Ovary (tissue), 9 donors: Measurements from ENCODE around the gene PTPN1. TPM values are rescaled to one million over a fixed set of nuclear protein-coding genes. Genes with fewer than 3 reads are reported as not detected.
A peak's percentile ranks its signal among the peaks of the same experiment; 100 is the strongest.

Experiments used
- DNase-seq, 5 donors: peaks; one replicate each; pipeline ENCODE4 v3.0.0-alpha.2; 2019 to 2020
- H3K27ac ChIP-seq, 2 donors: fragments of 200-600 bp; one replicate each; pipeline versions ENCODE4 v1.5.1 to v1.8.0; 2019 to 2022
- H3K27me3 ChIP-seq: fragments of 200-600 bp; one replicate; pipeline ENCODE4 v1.8.0; 2022
- H3K36me3 ChIP-seq: fragments of 200-600 bp; sonication (generic); one replicate; pipeline ENCODE4 v1.5.1; 2019
- H3K4me1 ChIP-seq: one replicate; pipeline ENCODE4 v1.8.1; 2013; ENCODE audit warnings: mild to moderate bottlenecking, moderate library complexity; ENCODE audit not compliant: insufficient read depth
- H3K4me3 ChIP-seq: fragments of 200-600 bp; sonication (generic); one replicate; pipeline ENCODE4 v1.5.1; 2017
- H3K9me3 ChIP-seq, 2 donors: fragments of 200-600 bp in 1 of 2; sonication (generic) in 1 of 2; one replicate each; pipeline versions ENCODE4 v1.5.1 to v1.8.1; 2013 to 2019; ENCODE audit warnings: mild to moderate bottlenecking in 1 of 2, moderate library complexity in 1 of 2
- EP300 ChIP-seq: sonication (generic); formaldehyde crosslinking; IDR thresholded peaks from one replicate; pipeline ENCODE4 v1.6.1; 2017; ENCODE audit warnings: antibody characterized with exemption
- POLR2A ChIP-seq: fragments of 450-650 bp; IDR thresholded peaks from one replicate; pipeline ENCODE4 v1.6.1; 2017; ENCODE audit warnings: antibody characterized with exemption, mild to moderate bottlenecking, moderate library complexity
- WGBS, 3 donors: extraction: QIAGEN DNeasy Blood & Tissue Kit in 1 of 3; methylation state at CpG; one replicate each; pipeline versions ENCODE4 v1.1.5 to v1.1.7; 2013 to 2017; 5-methylcytosine and 5-hydroxymethylcytosine counted together
- intact Hi-C, 4 donors: fragments of 100-400 bp; cut with DNase I; formaldehyde crosslinking; loops; one replicate each; pipeline versions ENCODE4 v1.11.0 to v1.15.1; 2022 to 2023
- polyA plus RNA-seq, 2 donors: library from polyadenylated mRNA; stranded (reverse); fragments of 200-250 nt in 1 of 2; fragments of 350-450 nt in 1 of 2; fragmentation: Illumina TruSeq in 1 of 2; extraction: RNeasy Lipid Tissue Mini Kit (QIAGEN cat#74804) in 1 of 2; gene quantifications; one replicate each; pipeline ENCODE4 v1.2.3, GENCODE V29; 2013 to 2014
- total RNA-seq, 7 donors: library from RNA; depleted of rRNA in 2 of 7; stranded (reverse); fragments of >200 nt in 2 of 7; fragmentation: NEBNext Ultra II Directional in 3 of 7; extraction: Animal tissue kit (Norgen Biotek cat#: 25700) in 3 of 7; gene quantifications; one replicate each; pipeline versions ENCODE4 v1.1.0 to v1.2.4, GENCODE V29; 2016 to 2023
- TF ChIP-seq, protein P1 (sequence below), 3 donors: fragments of 450-650 bp in 2 of 3; fragments of 200-600 bp in 1 of 3; IDR thresholded peaks; one replicate each; pipeline versions ENCODE4 v1.5.1 to v1.8.0; 2016 to 2022; ENCODE audit warnings: antibody characterized with exemption in 3 of 3, mild to moderate bottlenecking in 1 of 3
- donor health status: DM: no; HTN: no; CAD: no; lungs with moderate emphysema.
- donor health status: DM: no; HTN: no; CAD: no.
- donor health status: Bipolar disorder and iron deficiency.
- donor health status: DM: yes; HTN: yes; CAD: no.
- donor health status: DM: no; HTN: no; CAD: no.
- donor health status: DM: yes; HTN: yes; CAD: no.

PTPN1 gene
- total and polyA plus RNA-seq, 9 donors = 17.6 to 36.7 (median 26.6) TPM

DNA sequence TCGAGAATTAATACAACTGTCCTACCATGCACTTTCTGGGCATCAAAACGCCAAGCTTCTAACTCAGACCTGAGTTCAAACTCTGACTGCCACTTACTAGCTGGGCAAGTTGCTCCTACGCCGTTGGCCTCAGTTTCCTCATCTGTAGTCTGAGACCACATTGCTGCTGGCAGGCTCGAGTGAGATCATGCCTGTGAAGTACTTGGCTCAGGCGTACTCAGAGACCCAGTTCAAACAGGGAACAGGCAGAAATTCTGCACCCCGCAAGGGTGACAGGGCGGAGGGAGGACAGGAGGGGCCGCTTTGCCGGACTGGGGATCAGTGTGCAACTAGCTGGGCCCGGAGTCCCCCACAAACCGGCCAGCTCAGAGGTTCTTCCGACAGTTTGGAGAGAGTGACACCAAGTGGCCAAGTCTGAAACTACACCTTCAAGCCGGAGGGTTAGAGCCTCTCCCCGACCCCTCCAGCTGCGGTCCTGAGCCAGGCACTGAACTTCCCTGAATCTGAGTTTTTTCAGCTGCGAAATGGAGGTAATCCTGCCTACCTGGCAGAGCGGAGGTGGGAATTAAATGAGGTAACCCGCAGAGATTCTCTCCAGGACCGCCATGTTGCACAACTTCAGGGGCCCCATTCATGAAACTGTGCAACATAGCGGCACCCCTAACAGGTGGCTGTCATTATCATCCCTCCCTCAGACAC, 46.0 kb upstream of the PTPN1 start:
- Histone ChIP-seq H3K9me3 (no peaks in the 10 kb centered on the region), H3K27ac (no peak overlapping the region), H3K4me1 (peaks cover 7% of the 10 kb centered on the region), H3K4me3 (no peak overlapping the region), H3K36me3 (no peaks in the 10 kb centered on the region), H3K27me3 (no peaks in the 10 kb centered on the region)
- TF ChIP-seq, protein P1, sequence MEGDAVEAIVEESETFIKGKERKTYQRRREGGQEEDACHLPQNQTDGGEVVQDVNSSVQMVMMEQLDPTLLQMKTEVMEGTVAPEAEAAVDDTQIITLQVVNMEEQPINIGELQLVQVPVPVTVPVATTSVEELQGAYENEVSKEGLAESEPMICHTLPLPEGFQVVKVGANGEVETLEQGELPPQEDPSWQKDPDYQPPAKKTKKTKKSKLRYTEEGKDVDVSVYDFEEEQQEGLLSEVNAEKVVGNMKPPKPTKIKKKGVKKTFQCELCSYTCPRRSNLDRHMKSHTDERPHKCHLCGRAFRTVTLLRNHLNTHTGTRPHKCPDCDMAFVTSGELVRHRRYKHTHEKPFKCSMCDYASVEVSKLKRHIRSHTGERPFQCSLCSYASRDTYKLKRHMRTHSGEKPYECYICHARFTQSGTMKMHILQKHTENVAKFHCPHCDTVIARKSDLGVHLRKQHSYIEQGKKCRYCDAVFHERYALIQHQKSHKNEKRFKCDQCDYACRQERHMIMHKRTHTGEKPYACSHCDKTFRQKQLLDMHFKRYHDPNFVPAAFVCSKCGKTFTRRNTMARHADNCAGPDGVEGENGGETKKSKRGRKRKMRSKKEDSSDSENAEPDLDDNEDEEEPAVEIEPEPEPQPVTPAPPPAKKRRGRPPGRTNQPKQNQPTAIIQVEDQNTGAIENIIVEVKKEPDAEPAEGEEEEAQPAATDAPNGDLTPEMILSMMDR (IDR thresholded peaks at IDR 0.05) = peak; percentile 71 to 90 (median 83)
- peak; percentile 7 for TF ChIP-seq POLR2A
- no peak for TF ChIP-seq EP300
- intact Hi-C loops = loop anchor here (5.0 to 10.0 kb wide), 5 partner anchors 82 to 479 kb away; partner anchors contain the start of gene SNAI1 (in 1 of the 4)
- DNase-seq = peak; percentile 65 to 79 (median 76)
- WGBS, 3 donors = 18 to 22% (median 20%) methylated on average over 21 of the region's 21 CpGs

DNA sequence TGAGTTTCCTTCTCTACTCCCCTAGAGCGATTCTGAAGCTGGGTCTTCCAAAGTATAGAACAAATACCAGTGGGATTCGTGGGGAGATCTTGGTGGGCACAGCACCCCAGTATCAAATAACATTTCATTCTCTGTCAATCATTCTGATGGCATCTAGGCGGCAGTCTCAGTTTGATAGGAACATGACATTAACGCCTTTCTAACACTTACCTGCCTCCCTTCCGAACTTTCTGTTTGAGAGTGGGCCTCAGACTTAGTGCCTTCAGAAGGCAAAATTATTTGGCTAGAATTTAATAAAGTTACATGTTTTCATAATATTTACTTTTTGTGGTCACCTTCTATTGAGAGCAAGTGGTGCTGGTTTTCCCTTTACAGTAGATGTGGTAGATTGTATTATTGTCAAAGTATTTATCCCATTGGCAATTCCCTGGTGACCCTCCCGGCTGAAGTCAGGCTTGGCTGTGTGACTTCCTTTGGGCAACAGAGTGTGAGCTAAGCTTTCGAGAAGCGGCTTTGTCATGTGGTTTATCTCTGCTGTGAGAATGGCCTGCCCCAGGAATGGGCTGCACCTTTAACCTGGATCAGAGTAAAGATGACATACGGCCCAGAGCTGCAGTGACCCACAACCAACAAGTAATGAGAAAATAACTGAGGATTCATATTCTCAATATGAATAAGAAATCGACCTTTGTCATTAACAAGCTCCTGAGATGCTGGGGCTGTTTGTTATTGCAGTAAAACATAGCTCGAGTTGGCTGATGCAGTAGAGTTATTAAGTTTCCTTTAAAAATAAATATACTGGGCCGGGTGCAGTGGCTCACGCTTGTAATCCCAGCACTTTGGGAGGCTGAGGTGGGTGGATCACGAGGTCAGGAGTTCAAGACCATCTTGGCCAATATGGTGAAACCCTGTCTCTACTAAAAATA, 45.2 kb upstream of the PTPN1 start:
- no peaks in the 10 kb centered on the region for H3K9me3 ChIP-seq
- DNase-seq = no peak
- peaks cover 7% of the 10 kb centered on the region for H3K4me1 ChIP-seq
- no peak overlapping the region for H3K27ac ChIP-seq
- 68 to 74% (median 74%) methylated on average over 14 of the region's 14 CpGs for WGBS, 3 donors
- no peaks in the 10 kb centered on the region for H3K36me3 ChIP-seq
- H3K27me3 ChIP-seq = no peaks in the 10 kb centered on the region
- intact Hi-C loops = loop anchor here (5.0 to 10.0 kb wide), 6 partner anchors 83 to 480 kb away; partner anchors contain the start of gene SNAI1 (in 1 of the 4)
- no peak for TF ChIP-seq EP300
- peak; percentile 0 for TF ChIP-seq POLR2A
- no peak overlapping the region for H3K4me3 ChIP-seq

DNA sequence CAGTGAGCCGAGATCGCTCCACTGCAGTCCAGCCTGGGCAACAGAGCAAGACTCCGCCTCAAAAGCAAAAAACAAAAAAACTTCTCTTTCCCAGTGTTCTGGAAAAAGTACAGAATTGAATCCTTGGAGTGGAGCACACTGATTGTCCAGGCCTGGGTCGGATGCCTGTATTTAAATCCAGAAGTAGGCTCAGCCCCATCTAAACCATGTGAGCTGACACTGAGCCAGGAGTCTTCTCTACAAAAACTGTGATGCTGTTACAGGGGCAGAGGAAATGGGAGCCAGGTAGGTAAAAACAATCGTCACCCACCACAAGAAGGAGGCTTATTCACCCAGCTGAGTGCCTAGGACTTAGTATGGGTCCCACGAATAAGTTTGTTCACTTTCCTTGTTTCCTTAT, 43.0 kb upstream of the PTPN1 start:
- Histone ChIP-seq H3K27ac (no peak overlapping the region), H3K27me3 (no peaks in the 10 kb centered on the region), H3K4me3 (no peak overlapping the region), H3K36me3 (no peaks in the 10 kb centered on the region), H3K4me1 (peaks cover 6% of the 10 kb centered on the region), H3K9me3 (no peaks in the 10 kb centered on the region)
- TF ChIP-seq POLR2A (no peak), EP300 (no peak)
- TF ChIP-seq, protein P1 (IDR thresholded peaks at IDR 0.05) = no peak
- WGBS, 3 donors = 65 to 70% (median 66%) methylated on average over 6 of the region's 6 CpGs
- no peak for DNase-seq
- intact Hi-C loops = loop anchor here (5.0 to 10.0 kb wide), 4 partner anchors 110 to 482 kb away; partner anchors contain the start of gene SNAI1 (in 1 of the 4)

DNA sequence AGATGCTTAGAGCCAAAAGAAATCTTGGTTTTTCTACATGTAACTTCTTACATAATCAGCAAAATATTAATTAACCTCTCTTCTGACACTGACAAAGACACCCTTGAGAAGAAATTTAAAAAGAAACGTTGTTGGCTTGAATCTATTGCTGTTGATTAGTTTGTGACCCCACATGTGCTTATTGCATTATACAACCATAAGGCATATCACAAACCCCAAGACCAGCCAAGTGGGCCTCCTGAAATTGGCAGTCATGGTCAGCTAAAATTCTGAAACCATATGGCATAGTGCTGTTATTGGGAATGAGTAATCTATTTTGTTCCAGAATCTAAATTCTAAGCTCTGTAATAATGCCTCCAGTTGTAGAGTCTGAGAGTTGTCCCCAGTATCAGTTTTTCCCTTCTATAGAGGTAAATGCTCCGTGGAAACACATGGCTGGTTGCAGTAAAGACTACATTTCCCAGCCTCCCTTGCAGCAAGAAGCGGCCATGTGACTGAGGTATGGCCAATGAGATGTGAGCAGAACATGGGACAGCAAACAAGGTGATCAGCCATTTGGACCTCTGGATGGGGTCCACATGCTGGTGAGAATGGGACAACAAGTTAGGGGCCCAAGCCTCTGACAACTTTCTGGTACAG, 42.3 kb upstream of the PTPN1 start:
- intact Hi-C loops = loop anchor here (5.0 to 10.0 kb wide), 4 partner anchors 109 to 483 kb away; partner anchors contain the start of gene SNAI1 (in 1 of the 4)
- Histone ChIP-seq H3K4me3 (no peak overlapping the region), H3K4me1 (peaks cover 6% of the 10 kb centered on the region), H3K27ac (no peak overlapping the region), H3K27me3 (no peaks in the 10 kb centered on the region), H3K36me3 (no peaks in the 10 kb centered on the region), H3K9me3 (no peaks in the 10 kb centered on the region)
- WGBS, 3 donors = 66 to 74% (median 66%) methylated on average over 3 of the region's 3 CpGs
- TF ChIP-seq, protein P1 (IDR thresholded peaks at IDR 0.05) = no peak
- TF ChIP-seq POLR2A (no peak), EP300 (no peak)
- DNase-seq = peak in 2 of 5 donors; percentile 45 to 47
